K562 (cell line): ENCODE data around the gene TMEM95. TPM values are rescaled to one million over a fixed set of nuclear protein-coding genes. Genes with fewer than 3 reads are reported as not detected.

ENCODE experiments used
- MLX ChIP-seq, 2 experiments: fragments of 450-650 bp in 1 of 2; sonication (generic) in 1 of 2; formaldehyde crosslinking; conservative IDR thresholded peaks; 2 replicates each; pipeline versions ENCODE4 v1.4.0 to v1.8.1; 2020 to 2022; ENCODE audit warnings: mild to moderate bottlenecking in 1 of 2, missing genetic modification reagents in 1 of 2
- NBN ChIP-seq: fragments of 450-650 bp; IDR thresholded peaks from 2 replicates; pipeline ENCODE4 v1.6.1; 2016; ENCODE audit warnings: low read depth, mild to moderate bottlenecking
- NFIC ChIP-seq: fragments of 450-650 bp; IDR thresholded peaks from 2 replicates; pipeline ENCODE4 v1.6.1; 2017; ENCODE audit warnings: mild to moderate bottlenecking, inconsistent platforms
- POLR2G ChIP-seq: fragments of 200-400 bp; formaldehyde crosslinking; IDR thresholded peaks from 2 replicates; pipeline ENCODE4 v1.6.1; 2017; ENCODE audit warnings: low read depth, mild to moderate bottlenecking, antibody characterized with exemption, low read length, moderate library complexity
- PURB ChIP-seq: sonication (generic); formaldehyde crosslinking; IDR thresholded peaks from 2 replicates; pipeline ENCODE4 v1.9.0; 2021; ENCODE audit warnings: low read depth, mild to moderate bottlenecking, missing genetic modification reagents
- RBM14 ChIP-seq: fragments of 200-400 bp; formaldehyde crosslinking; IDR thresholded peaks from 2 replicates; pipeline ENCODE4 v1.6.1; 2018; ENCODE audit warnings: low read depth, mild to moderate bottlenecking, low read length, moderate library complexity, borderline replicate concordance; ENCODE audit not compliant: insufficient read depth
- REST ChIP-seq, 2 experiments: fragments of 450-650 bp; formaldehyde crosslinking in 1 of 2; IDR thresholded peaks; 2 replicates each; pipeline versions ENCODE4 v1.4.0 to v1.6.1; 2014 to 2020; ENCODE audit warnings: mild to moderate bottlenecking in 2 of 2, borderline replicate concordance in 1 of 2, low read depth in 1 of 2
- SLC30A9 ChIP-seq: fragments of 250-450 bp; sonication (Bioruptor Pico); IDR thresholded peaks from 2 replicates; pipeline ENCODE4 v1.8.0; 2022; ENCODE audit warnings: mild to moderate bottlenecking, moderate library complexity
- TCFL5 ChIP-seq: fragments of 250-450 bp; sonication (Bioruptor Pico); conservative IDR thresholded peaks from 2 replicates; pipeline ENCODE4 v1.6.1; 2021; ENCODE audit warnings: mild to moderate bottlenecking, moderate library complexity, matching md5 sums
- THRB ChIP-seq: fragments of 450-650 bp; formaldehyde crosslinking; conservative IDR thresholded peaks from 2 replicates; pipeline ENCODE4 v1.4.0; 2022; ENCODE audit warnings: mild to moderate bottlenecking, missing genetic modification characterization
- ZBTB17 ChIP-seq: fragments of 450-650 bp; formaldehyde crosslinking; IDR thresholded peaks from 2 replicates; pipeline ENCODE4 v1.4.0; 2020; ENCODE audit warnings: mild to moderate bottlenecking
- ZC3H8 ChIP-seq: fragments of 450-650 bp; IDR thresholded peaks from 2 replicates; pipeline ENCODE4 v1.6.1; 2017
- ZNF124 ChIP-seq: sonication (generic); formaldehyde crosslinking; IDR thresholded peaks from 2 replicates; pipeline ENCODE4 v1.8.1; 2022; ENCODE audit warnings: missing genetic modification reagents
- ZNF586 ChIP-seq: fragments of 450-650 bp; formaldehyde crosslinking; conservative IDR thresholded peaks from 2 replicates; pipeline ENCODE4 v1.4.0; 2020; ENCODE audit warnings: mild to moderate bottlenecking, moderate library complexity
- polyA plus RNA-seq, 8 experiments: library from polyadenylated mRNA; depleted of rRNA in 4 of 8; stranded (reverse) in 5 of 8; unstranded in 3 of 8; fragments of >200 nt; fragmentation: Nextera tagmentation in 2 of 8; fragmentation: Illumina TruSeq in 1 of 8; extraction: Ambion mirVana in 2 of 8; extraction: Trizol in 1 of 8; gene quantifications; 2 replicates each; pipeline versions ENCODE4 v1.2.1 to v1.2.3, GENCODE V29; 2011 to 2014; ENCODE audit warnings: inconsistent platforms in 1 of 8, missing spikeins in 1 of 8
- total RNA-seq, 7 experiments: library from RNA; depleted of rRNA in 6 of 7; stranded (reverse); fragments of >200 nt in 6 of 7; fragmentation: Illumina TruSeq in 2 of 7; extraction: Trizol in 2 of 7; gene quantifications; 2 replicates each; pipeline versions ENCODE4 v1.2.1 to v1.2.3, GENCODE V29; 2011 to 2021; ENCODE audit warnings: low replicate concordance in 1 of 7

Gene TMEM95
- total and polyA plus RNA-seq, 9 of the 15 experiments (the other 6 are each of a cell fraction or from before 2014, with no cell fraction given), result not detected

- TF ChIP-seq ZC3H8 (no peak), POLR2G (peak; percentile 83), ZBTB17 (CRISPR knock-in tag) (peak; percentile 98), ZNF586 (CRISPR knock-in tag) (no peak), TCFL5 (CRISPR knock-in tag) (no peak), NBN (no peak), RBM14 (no peak), PURB (CRISPR knock-in tag) (no peak), ZNF124 (CRISPR knock-in tag) (no peak), REST (IDR thresholded peaks at IDR 0.05; ENCODE audit: borderline replicate concordance) (peak; percentile 50; the same call in 1 of the 2 replicates), REST (CRISPR knock-in tag; IDR thresholded peaks at IDR 0.05; ENCODE audit: low read depth) (no peak), SLC30A9 (no peak), THRB (CRISPR knock-in tag) (no peak), NFIC (no peak), MLX (CRISPR knock-in tag; conservative IDR thresholded peaks at IDR 0.05) (no peak)
These were observed 47.9 kb upstream of the TMEM95 start, which contains the start of gene EIF5A (continued) for GRCh38 chr17:7306911-7307685.
